A673 (cell line): Measurements from ENCODE around the gene MST1.

Experiments used
- CTCF ChIP-seq: fragments of 300-800, 200-600 bp; sonication (generic); conservative IDR thresholded peaks from 2 replicates; pipeline ENCODE4 v1.5.1; 2017; ENCODE audit warnings: low read depth, mild to moderate bottlenecking, antibody characterized with exemption, low read length, moderate library complexity, mixed read lengths
- EZH2 ChIP-seq: fragments of 200-600 bp; sonication (generic); IDR thresholded peaks from 2 replicates; pipeline ENCODE4 v1.6.1; 2017; ENCODE audit warnings: borderline replicate concordance, low read depth, mild to moderate bottlenecking, mixed read lengths, antibody characterized with exemption, low read length; ENCODE audit not compliant: poor library complexity, severe bottlenecking

GRCh38 chr3:49702672-49703071, 13.4 kb upstream of the MST1 start:
- TF ChIP-seq CTCF (no peak), EZH2 (no peak)
